Heart left ventricle (tissue), 16 donors: Measurements from ENCODE around the gene PDAP1. TPM values are rescaled to one million over a fixed set of nuclear protein-coding genes. Genes with fewer than 3 reads are reported as not detected.

Experiments used
- ATAC-seq, 4 donors: fragments of 200-7000 bp; cut with Tn5 transposase; one replicate each; pipeline ENCODE4 v1.9.1; 2020 to 2022; ENCODE audit warnings: moderate library complexity in 4 of 4, mild to moderate bottlenecking in 3 of 4, moderate number of reproducible peaks in 1 of 4
- DNase-seq, 5 donors: peaks; one replicate each; pipeline ENCODE4 v3.0.0-alpha.2; 2020
- H3K27ac ChIP-seq, 12 donors: fragments of 200-600 bp; sonication (generic) in 4 of 12; one replicate each; pipeline versions ENCODE4 v1.5.0 to v1.8.0; 2016 to 2022; ENCODE audit warnings: mild to moderate bottlenecking in 2 of 12
- H3K27me3 ChIP-seq, 9 donors: fragments of 200-600 bp; sonication (generic) in 2 of 9; one replicate each; pipeline versions ENCODE4 v1.5.1 to v1.8.0; 2016 to 2022; ENCODE audit warnings: mild to moderate bottlenecking in 3 of 9
- H3K36me3 ChIP-seq, 9 donors: fragments of 200-600 bp; sonication (generic) in 2 of 9; one replicate each; pipeline versions ENCODE4 v1.5.0 to v1.8.0; 2018 to 2022; ENCODE audit warnings: mild to moderate bottlenecking in 2 of 9
- H3K4me1 ChIP-seq, 12 donors: fragments of 200-600 bp; sonication (generic) in 4 of 12; one replicate each; pipeline versions ENCODE4 v1.5.0 to v1.8.0; 2016 to 2022; ENCODE audit warnings: mild to moderate bottlenecking in 3 of 12
- H3K4me3 ChIP-seq, 12 donors: fragments of 200-600 bp; sonication (generic) in 4 of 12; one replicate each; pipeline versions ENCODE4 v1.5.0 to v1.8.0; 2017 to 2022; ENCODE audit warnings: mild to moderate bottlenecking in 9 of 12, moderate library complexity in 4 of 12
- H3K9me3 ChIP-seq, 12 donors: fragments of 200-600 bp; sonication (generic) in 4 of 12; one replicate each; pipeline versions ENCODE4 v1.5.0 to v1.8.0; 2016 to 2022; ENCODE audit warnings: mild to moderate bottlenecking in 1 of 12
- POLR2A ChIP-seq, 2 donors: fragments of 450-650 bp; IDR thresholded peaks; one replicate each; pipeline ENCODE4 v1.6.1; 2017; ENCODE audit warnings: antibody characterized with exemption in 2 of 2, mild to moderate bottlenecking in 2 of 2, moderate library complexity in 2 of 2
- WGBS, 4 donors: extraction: QIAGEN DNeasy Blood & Tissue Kit in 2 of 4; methylation state at CpG; one replicate each; pipeline versions ENCODE4 v1.1.5 to v1.1.7; 2013 to 2018; 5-methylcytosine and 5-hydroxymethylcytosine counted together
- intact Hi-C, 10 donors: fragments of 100-400 bp; cut with DNase I; formaldehyde crosslinking; loops; one replicate each; pipeline versions ENCODE4 v1.11.1 to v1.14.2; 2022
- long read RNA-seq, 3 donors: library from polyadenylated mRNA; unstranded; transcript quantifications; one replicate each; pipeline ENCODE4 v2.0.0, GENCODE V29; 2020 to 2021
- polyA plus RNA-seq, 2 donors: library from polyadenylated mRNA; stranded (reverse); fragments of 200-250 nt; gene quantifications; one replicate each; pipeline ENCODE4 v1.2.3, GENCODE V29; 2013
- total RNA-seq, 9 donors: library from RNA; depleted of rRNA in 2 of 9; stranded (reverse); fragments of >200 nt in 2 of 9; fragmentation: NEBNext Ultra II Directional in 3 of 9; extraction: Animal tissue kit (Norgen Biotek cat#: 25700) in 3 of 9; gene quantifications; one replicate each; pipeline versions ENCODE4 v1.1.0 to v1.2.4, GENCODE V29; 2016 to 2023
- TF ChIP-seq, protein P1 (sequence below), 12 donors: fragments of 200-600 bp; sonication (generic) in 4 of 12; IDR thresholded peaks; one replicate each; pipeline versions ENCODE4 v1.5.0 to v1.8.0; 2018 to 2022; ENCODE audit warnings: antibody characterized with exemption in 12 of 12, mild to moderate bottlenecking in 5 of 12
- donor health status: ischemic (EF 13 %, LVEDD 7.1; RV severe dilation, severe dysfunction).
- donor health status: healthy with polysubstance abuse.
- donor health status: DM: no; HTN: yes; CAD: no.
- donor health status: DM: no; HTN: no; CAD: no.
- donor health status: ischemic (EF 25% LVEDD 6.9; RV normal size, moderate dysfunction).
- donor health status: ischemic (EF 25% LVEDD 5.7; RV mildly dilated, moderate dysfunction).
- donor health status: healthy.
- donor health status: DM: yes; HTN: yes; CAD: no.
- donor health status: ischemic (EF 35%, LVEDD 5.7; RV mildly dilated, moderate dysfunction).
- donor health status: nonischemic (EF 11% LVEDD 7.7; RV severe dilation, severe dysfunction).
- donor health status: DM: yes; HTN: yes; CAD: no.
- donor health status: PGD.
- donor health status: ischemic (EF 29% LVEDD 5.4; RV normal size, mild dysfunction).
- donor health status: nonischemic (EF 23%, LVEDD 6.1; RV moderate dilation, normal function).

Gene PDAP1, protein sequence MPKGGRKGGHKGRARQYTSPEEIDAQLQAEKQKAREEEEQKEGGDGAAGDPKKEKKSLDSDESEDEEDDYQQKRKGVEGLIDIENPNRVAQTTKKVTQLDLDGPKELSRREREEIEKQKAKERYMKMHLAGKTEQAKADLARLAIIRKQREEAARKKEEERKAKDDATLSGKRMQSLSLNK
- total RNA-seq (100 to 1,000 TPM in 4 of 9 donors, 10 to 100 TPM in 5; 88.7 to 128 (median 98.5) TPM), polyA plus RNA-seq (100 to 1,000 TPM; 120 to 309 TPM)
- long read RNA-seq, donor 1, transcript PDAP1-201 (6 exons, 2,546 nt): major isoform, 48 of 75 reads
- long read RNA-seq, donor 1, partial matches to known transcripts: 10 of 75 reads
- long read RNA-seq, donor 1, other reads (novel, unspliced or antisense): 17 of 75 reads
- long read RNA-seq, donor 2, transcript PDAP1-201 (6 exons, 2,546 nt): major isoform, 161 of 188 reads
- long read RNA-seq, donor 2, partial matches to known transcripts: 9 of 188 reads
- long read RNA-seq, donor 2, other reads (novel, unspliced or antisense): 18 of 188 reads
- long read RNA-seq, donor 3, transcript PDAP1-201 (6 exons, 2,546 nt): major isoform, 66 of 90 reads
- long read RNA-seq, donor 3, partial matches to known transcripts: 9 of 90 reads
- long read RNA-seq, donor 3, other reads (novel, unspliced or antisense): 15 of 90 reads

DNA sequence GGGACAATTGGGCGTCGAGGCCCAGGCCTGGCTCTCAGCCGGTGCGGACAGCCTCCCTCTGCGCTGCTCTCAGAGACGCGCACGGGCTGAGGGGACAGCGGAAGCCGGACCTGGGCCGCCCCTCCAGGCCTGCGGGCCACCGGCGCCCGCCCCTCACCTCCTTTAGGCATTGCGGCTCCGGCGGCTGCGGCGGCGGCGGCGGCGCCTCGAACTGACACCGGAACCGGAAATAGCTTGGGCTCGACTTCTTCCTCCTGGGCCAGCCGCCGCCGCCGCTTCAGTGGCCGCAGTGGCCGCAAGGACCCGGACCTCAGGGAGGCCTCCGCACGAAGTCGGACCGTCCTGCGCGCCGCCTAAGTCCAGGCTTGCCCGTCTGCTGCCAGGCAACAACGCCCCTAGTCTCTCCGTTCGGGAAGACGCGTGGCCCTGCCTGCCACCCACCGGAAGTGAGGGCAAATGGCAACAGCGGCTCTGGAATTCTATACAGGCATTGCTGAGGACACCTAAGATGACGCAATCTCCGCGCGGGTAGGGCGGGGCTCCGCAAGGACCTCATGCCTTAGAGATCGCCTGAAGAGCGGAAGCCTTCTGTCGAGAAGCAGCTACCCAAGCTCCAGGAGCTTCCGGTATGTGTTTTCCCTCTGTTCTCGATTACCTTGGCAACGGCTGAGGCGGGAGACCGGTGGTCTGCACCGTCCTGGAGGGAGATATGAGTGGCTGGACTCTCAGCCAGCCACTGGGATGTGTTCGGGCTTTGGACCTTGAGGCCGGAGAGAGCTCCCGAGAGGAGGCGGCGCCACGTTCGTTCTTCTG, at the start of gene PDAP1, which contains the start of gene BUD31:
PDAP1 (minus strand) TSS at position 219 of the 813 bp plus-strand sequence; CDS start at position 170, 49 bp downstream.
BUD31 (plus strand) TSS at position 591 of the 813 bp plus-strand sequence. CDS start 2,124 bp downstream, outside the sequence.
- 0 to 1% (median 1%) methylated on average over 17 to 72 of the region's 72 CpGs for WGBS, 4 donors
- Histone ChIP-seq H3K27me3 (no peaks in the 10 kb centered on the region), H3K4me3 (peak within 1 kb of the TSS; percentile 68 to 100 (median 96)), H3K9me3 (no peaks in the 10 kb centered on the region), H3K36me3 (peaks cover 0 to 56% (median 47%) of the 10 kb centered on the region in 9 donors), H3K4me1 (peaks cover 13 to 51% (median 42%) of the 10 kb centered on the region in 12 donors), H3K27ac (peak within 1 kb of the TSS; percentile 93 to 99 (median 98))
- TF ChIP-seq, protein P1, sequence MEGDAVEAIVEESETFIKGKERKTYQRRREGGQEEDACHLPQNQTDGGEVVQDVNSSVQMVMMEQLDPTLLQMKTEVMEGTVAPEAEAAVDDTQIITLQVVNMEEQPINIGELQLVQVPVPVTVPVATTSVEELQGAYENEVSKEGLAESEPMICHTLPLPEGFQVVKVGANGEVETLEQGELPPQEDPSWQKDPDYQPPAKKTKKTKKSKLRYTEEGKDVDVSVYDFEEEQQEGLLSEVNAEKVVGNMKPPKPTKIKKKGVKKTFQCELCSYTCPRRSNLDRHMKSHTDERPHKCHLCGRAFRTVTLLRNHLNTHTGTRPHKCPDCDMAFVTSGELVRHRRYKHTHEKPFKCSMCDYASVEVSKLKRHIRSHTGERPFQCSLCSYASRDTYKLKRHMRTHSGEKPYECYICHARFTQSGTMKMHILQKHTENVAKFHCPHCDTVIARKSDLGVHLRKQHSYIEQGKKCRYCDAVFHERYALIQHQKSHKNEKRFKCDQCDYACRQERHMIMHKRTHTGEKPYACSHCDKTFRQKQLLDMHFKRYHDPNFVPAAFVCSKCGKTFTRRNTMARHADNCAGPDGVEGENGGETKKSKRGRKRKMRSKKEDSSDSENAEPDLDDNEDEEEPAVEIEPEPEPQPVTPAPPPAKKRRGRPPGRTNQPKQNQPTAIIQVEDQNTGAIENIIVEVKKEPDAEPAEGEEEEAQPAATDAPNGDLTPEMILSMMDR (IDR thresholded peaks at IDR 0.05): peak in 2 of 12 donors; percentile 19 to 23
- TF ChIP-seq POLR2A (IDR thresholded peaks at IDR 0.05): peak in 1 of 2 donors; percentile 69
- peak; percentile 91 to 96 (median 96) for ATAC-seq
- intact Hi-C loops: loop anchor here in 8 of 10 donors (1.0 to 5.0 kb wide), 6 partner anchors 15 to 1006 kb away; partner anchors contain the start of genes ARPC1B (in 4 of the 8) and BAIAP2L1 (in 1 of the 8)
- DNase-seq: peak; percentile 94 to 96 (median 95)

DNA sequence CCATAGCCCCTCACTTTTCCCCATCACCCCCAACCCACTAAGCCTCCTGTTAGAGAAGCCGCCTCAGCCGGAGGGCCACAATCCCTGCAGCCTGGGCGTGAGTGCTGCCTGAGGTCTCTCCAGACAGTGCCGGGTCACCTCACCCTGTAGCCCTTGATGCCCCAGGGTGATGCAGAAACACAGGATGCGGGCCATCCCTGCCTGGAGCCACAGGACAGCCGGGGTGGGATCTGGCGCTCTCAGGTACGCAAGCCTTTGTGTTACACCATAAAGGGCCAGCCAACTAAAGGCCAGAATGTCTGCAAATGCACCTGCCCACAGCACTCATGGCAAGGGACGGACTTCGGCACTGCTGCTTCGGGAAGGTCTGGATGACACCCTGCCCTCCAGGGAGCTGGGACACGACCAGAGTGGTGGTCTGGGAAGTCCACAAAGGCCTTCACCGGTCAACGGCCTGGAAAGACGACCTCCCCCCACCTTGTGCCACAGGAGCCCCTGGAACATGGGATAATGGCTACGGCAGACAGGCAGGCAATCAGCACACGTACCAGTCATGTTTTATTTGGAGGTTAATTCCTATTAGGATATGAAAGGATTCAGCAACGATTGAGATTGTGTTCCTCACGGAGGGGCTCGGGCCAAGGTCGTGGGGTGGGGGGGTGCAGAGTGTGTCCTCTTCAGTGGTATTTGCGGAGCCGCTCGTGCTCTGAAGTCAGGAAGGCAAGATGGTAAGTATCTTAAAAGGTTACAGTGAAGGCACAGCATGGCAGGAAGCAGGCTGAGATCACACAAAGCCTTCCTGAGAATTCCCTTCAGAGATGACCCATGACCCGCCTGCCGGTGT, 49.5 kb upstream of the PDAP1 start:
- ATAC-seq: no peak
- 68 to 77% (median 76%) methylated on average over 17 to 26 of the region's 26 CpGs for WGBS, 4 donors
- H3K4me3 ChIP-seq: no peak overlapping the region
- no peak overlapping the region for H3K27ac ChIP-seq
- H3K36me3 ChIP-seq: peaks cover 0 to 88% (median 77%) of the 10 kb centered on the region in 9 donors
- H3K4me1 ChIP-seq: peaks cover 5 to 41% (median 20%) of the 10 kb centered on the region in 12 donors
- no peak for DNase-seq
- TF ChIP-seq, protein P1 (IDR thresholded peaks at IDR 0.05): no peak
- TF ChIP-seq POLR2A (IDR thresholded peaks at IDR 0.05): no peak
- H3K9me3 ChIP-seq: no peaks in the 10 kb centered on the region
- H3K27me3 ChIP-seq: no peaks in the 10 kb centered on the region
- intact Hi-C loops: no loop called here

DNA sequence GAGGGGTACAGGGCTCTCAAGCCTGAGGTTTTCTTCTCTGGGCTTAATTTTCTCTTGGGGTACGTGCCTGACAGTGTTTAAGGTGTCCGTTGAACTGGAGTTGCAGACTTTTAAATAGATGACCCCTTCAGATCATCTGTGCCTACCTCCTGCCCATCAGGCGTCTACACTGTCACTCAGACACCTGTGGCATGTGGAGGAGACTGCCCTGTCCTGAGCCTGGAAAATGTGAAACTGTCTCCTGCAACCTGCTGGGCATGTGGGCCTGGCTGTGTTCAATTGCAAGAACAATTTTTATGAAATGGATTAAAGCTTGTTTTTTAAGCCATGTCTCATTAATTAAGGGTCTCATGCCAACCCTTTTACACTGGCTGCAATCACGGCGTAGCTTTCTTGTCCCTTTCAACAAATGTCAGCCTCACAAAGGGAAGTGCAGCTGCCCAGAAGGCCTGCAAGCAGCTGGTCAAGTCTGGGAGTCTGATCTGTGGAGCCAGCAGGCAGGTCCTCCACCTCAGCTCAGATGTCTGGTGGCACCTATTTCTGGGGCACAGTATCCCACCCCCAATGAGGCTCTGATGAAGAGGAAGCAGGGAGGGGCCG, 48.8 kb upstream of the PDAP1 start:
- Histone ChIP-seq H3K4me3 (no peak overlapping the region), H3K4me1 (peaks cover 5 to 43% (median 21%) of the 10 kb centered on the region in 12 donors), H3K27me3 (no peaks in the 10 kb centered on the region), H3K9me3 (no peaks in the 10 kb centered on the region), H3K27ac (no peak overlapping the region), H3K36me3 (peaks cover 0 to 90% (median 81%) of the 10 kb centered on the region in 9 donors)
- intact Hi-C loops: no loop called here
- DNase-seq (no peak), ATAC-seq (no peak)
- no peak for TF ChIP-seq POLR2A (IDR thresholded peaks at IDR 0.05)
- WGBS, 4 donors: 71 to 81% (median 78%) methylated on average over 6 of the region's 6 CpGs
